HG03175 (cell line): ENCODE measurements around the gene TDRKH.

Experiments used
- ATAC-seq: cut with Tn5 transposase; IDR thresholded peaks from one replicate; pipeline ENCODE4 v1.9.1; 2021; ENCODE audit warnings: mild to moderate bottlenecking, moderate library complexity; ENCODE audit not compliant: unreplicated experiment

The TDRKH gene

DNA sequence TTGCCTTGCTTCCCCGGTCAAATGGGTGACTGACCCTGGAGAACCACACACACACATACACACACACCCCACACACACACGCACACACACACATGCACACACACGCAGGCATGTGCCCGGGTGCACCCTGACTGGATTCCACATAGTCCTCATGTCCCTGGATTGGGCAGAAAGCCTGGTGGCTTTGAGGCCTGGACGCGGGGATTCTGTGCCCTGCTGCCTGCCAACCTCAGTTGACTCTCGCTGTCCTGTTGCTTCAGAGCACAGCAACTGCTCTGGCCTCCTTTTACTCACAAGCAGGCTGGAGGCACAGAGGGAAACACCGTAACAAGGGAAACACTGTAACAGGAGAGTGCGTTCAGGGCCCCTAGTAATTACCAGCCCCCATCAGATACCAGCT is 34.9 kb upstream of the TDRKH start:
- no peak for ATAC-seq

DNA sequence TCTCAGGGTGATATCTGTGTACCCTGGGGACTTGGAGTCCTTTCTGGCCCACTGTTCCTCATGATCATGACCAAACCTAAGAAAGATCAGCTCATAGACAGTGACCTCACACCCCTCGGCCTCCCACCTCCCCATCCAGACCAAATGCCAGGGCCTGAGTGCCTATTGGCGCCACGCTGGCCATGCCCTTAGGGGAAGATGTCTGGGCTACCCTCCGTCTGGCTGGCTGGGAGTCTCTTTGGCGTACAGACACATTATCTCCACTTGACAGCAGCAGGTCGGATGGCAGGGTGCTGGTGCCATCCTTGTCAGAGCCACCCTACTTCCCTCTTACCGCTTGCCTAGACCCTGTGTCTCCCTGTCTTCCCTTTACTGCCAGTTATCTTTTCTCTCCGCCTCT is 32.9 kb upstream of the TDRKH start:
- no peak for ATAC-seq

DNA sequence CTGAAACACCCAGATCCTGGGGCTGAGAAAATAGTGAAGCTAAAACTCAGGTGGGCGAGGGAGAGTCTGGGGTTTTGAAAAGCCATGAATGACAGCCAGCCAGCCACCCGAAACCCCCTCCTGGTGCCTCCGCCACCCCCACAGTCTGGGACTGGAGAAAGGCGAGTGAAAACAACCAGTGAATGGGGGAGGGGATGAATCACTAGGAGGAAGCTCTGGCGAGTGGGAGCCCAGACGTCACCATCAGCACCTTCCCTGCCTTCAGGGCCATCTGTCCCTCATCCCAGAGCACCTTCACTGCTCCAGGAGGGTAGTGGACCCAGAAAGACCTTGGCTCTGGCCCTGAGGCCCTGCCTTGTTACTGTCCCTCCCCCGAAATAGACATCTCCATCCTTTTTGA is 32.1 kb upstream of the TDRKH start:
- ATAC-seq = no peak

DNA sequence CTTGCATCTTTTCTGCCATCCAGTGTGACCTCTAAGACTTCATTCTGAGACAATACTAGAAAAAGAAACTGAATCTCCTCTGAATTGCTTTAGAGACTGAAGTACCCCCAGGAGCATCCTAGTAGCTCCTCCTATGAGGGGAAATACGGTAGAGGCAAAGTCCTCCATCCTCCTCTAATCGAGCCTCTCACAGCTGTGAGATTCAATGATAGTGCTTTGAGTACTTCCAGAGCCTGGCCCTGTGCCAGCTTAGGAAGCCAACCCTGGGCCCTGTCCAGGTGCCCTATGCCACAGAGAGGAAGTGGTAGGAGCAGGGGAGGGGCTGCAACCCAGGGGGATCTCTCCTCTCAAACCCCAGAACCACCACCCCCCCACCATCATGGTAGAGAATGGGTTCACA is 30.6 kb upstream of the TDRKH start:
- ATAC-seq = no peak

DNA sequence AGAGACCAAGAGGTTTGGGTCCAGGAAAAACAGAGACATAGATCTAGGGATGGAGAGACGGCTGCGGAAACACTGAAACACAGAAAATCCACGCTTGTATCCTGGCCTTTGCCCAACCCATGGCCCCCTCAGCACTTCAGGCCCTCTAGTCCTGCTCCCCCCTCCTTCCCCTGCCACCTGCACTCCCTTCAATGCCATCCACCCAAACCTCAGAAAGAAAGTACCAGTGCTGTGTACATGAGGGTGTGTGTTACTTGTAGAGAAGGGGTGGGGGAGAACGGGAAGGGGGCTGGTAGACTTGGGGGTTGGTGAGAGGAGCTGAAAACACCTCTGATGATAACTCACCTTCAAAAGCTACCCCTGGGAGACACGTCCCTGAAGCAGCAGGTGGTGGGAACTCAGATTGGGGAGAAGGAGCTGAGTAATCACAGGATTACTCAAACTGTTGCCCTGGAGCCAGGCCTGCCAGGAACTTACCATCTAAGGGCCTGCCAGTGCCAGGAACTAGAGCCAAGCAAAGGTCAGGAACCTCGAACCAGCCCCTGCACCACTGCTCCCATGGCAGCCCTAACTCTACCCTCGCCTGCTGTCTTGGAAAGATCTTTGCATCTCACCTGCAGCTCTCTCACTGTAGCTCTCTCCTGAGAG is 29.8 kb upstream of the TDRKH start:
- no peak for ATAC-seq

DNA sequence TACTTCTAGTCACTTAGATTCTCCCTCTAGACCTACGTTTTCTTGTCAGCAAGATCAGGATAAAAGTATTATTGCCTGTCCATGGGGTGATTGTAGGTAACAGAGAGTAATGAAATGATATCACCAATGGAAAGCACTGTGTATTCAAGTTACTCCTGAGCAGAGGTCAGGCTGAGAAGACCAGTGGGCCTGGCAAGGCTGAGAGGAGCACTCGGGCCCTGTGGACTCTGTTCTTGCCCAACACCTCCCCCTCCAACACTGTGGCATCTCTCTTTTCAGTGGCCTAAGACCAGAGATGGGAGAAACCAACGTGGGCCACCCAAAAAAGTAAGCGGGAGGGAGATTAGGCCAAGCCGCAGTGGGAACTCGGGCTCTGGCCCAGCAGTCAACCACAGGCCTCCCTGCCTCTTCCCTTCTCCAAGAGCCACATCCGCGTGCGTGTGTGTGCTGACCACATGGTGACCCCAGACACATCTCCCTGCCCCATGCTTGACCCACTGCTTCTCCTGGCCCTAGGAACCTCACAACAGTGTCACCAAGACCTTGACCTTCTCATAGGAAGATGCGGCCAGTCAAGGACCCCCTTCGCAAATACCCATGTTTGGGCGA is 29.0 kb upstream of the TDRKH start:
- no peak for ATAC-seq

DNA sequence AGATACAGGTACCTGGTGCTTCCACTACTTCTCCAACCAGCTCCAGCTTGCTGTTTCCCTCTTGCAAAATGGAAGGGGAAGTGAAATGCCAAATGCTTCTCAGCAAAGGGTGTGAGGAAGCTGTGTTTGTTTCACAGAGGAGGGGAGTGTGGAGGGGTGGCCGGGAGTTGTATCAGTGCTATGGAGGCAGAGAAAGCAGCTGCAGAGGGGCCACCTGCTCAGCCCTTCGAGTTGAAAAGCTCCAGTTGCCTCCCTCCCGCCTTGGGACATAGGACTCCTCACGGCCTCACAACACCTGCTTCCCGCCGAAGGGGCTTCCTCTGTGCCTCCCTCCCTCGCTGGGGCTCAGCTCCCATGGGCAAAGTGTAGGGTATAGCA is 27.0 kb upstream of the TDRKH start:
- ATAC-seq = no peak

DNA sequence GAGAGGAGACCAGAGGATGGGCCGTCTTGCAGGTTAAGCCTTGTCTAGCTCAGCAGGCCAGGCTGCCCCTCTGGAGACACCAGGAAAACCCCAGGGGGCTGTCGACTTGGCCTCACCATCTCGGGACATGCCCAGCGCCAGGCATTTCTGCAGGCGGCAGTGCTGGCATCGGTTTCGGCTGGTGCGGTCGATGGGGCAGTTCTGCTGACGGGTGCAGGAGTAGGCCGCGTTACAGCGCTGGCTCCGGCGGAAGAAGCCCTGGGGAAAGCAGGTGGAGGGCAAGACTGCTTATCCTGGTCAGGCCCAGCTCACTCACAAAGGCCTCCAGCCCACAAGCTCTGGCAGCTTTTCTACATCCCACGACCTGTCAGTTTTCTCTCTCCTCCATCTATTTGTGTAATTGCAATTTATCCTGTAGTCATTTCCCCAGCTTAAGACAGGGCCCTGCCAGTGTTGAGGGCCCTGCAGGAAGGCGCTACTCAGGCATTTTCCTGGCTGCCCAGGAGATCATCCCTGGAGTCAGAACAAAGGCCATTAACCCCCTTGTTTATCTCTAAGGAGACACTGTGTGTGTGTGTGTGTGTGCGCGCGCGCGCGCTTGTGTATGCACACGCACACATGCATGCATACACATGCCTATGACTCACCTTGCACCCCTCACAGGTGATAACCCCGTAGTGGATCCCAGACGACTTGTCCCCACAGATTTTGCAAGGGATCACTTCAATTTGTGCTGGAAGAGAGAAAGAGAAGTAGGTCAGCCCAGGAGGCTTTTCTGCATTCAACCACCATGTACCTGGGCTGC is 26.4 kb upstream of the TDRKH start:
- ATAC-seq = no peak

DNA sequence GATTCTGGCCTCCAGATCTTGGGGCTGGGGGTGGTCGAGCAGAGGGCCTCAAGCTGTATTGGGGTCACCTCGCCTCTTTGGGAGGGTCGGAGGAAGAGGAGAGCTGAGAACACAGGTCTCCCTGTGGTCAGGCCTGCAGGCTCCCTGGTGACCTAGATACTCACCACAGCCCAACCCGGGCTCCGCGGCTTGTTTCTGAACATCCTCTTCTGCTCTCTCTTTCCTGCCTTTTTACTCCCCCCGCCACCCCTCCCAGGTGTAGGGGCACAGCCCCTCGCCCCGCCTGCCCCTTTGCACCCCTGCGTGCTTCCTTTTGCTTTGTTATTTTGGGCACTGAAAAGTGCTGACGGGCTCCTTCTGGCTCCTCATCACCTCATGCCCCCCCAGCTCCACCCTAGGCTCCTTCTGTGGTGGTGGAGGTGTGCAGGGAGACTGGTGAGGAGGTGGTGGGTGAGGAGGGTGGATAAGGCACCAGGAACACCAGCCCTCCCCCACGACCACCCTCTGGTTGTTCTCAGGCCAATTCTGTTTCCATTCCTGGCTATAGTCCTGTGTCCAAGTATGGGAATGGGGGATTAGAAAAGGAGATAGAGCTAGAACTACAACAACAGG is 25.5 kb upstream of the TDRKH start:
- ATAC-seq = no peak

DNA sequence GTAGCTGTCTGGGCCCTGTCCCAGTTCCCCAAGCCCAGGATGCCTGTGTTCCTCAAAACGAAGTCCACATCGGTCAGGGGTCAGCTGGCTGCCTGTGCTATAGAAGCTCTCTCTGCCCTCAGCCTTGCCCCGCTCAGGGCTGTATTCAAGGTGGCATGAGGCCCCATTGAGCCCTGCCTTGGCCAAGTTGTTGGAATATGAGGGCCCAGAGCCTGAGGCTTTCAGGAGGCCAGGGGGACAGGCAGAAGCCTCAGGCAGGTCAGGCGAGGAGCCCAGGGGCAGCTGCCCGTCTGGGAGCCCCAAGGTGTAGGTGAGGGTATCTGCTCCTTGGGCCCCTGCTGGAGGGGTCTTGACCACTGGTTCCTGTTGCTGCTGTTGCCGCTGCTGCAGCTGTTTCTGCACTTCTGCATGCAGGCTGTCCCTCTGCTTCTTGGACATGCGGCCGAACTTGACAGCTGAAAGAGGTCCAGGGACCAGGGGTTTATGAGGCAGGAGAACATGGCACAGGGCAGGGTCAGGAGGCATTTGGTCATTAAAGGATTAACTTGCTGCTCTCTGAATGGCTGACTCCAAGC is 24.8 kb upstream of the TDRKH start:
- no peak for ATAC-seq

DNA sequence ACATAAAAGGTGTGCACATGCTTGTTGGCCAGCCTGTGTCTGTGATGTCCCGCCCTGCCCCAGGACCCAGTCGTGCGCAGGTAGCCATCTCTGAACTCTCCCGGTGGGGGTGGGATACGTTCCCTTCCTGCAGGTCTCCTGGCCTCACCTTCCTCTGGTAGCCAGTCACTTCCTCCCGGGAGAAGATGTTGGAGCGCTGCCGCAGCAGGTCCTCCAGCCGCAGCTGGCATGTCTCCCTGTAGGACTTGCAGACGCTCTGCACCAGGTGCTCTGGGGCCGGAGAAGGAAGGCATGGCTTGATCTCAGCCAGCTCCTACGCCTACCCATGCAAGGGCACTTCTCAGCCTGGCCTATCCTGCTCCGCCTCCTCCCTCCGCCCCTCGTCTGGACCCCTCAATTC is 24.1 kb upstream of the TDRKH start:
- no peak for ATAC-seq

DNA sequence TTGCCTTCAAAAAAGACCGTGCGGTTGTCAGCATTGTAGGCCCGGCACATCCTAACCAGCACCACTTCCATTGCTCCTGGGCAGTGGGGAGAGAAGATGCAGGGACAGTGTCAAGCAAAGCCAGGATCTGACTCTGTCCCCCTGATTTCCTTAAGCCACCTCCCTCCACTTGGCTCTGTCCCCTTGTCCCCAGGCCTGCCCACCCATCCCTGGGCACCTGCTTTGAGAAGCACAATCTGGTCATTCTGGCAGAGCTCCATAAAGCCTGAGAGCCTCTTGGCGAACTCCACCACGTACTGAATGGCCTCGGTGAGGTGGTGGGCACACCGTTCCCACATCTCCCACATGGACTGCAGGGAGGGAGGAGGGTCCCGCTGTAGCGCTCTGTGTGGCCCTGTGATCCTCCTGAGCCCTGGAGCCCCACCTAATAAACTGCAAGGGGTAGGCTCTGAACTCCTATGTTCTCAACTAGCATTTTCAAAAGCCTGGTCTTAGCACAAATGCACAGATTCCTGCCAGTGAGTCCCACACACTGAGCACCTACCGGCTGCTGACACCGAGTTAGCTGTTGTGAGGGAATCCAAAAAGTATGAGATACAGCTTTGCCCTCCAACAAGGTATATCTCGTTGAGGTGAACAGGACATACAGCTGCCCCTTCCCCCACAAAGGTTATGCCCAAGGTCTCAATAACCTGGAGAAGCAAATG is 23.1 kb upstream of the TDRKH start:
- no peak for ATAC-seq

DNA sequence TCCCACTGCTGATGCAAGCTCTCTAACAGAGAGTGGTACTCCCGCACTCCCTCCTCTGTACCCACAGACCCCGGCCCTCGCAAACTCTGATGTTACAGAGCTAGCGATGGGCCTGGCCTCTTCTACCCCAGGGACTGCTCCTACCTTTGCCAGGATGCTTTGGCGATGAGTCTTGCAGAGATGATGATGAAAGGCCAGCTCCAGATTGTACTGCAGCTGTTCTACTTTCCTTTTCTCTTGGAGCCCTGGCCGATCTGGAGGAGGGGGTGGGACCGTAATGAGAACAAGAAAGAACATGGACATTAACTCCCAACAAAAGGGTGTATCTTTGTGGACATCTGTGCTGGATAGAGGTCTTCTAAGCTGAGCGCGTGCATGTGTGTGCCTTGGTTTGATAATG is 20.9 kb upstream of the TDRKH start:
- no peak for ATAC-seq

DNA sequence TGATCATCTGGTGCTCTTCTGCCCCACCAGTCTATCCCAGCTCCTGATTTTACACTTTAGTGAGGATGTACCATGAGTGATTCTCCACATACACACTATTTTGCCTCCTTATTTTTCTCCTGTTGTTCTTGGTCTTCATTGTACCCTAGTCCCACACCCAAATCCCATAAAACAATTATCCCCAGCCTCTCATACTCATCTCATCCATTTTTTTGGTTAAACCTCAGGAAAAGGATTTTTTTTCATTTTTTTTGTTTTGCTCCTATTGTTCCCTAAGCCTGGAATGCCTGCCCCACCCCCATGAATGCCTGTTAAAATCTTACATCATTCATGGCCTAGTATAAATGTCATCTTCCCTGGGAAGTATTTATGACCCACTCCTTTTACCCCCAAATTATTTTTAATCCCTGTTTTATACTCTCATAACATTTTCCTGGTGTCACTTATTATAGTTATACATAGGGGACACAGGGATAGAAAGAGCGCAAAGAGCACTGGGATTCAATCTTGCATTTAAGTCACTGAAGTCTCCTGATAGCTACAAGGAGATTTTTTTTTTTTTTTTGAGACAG is 19.8 kb upstream of the TDRKH start:
- ATAC-seq = no peak

DNA sequence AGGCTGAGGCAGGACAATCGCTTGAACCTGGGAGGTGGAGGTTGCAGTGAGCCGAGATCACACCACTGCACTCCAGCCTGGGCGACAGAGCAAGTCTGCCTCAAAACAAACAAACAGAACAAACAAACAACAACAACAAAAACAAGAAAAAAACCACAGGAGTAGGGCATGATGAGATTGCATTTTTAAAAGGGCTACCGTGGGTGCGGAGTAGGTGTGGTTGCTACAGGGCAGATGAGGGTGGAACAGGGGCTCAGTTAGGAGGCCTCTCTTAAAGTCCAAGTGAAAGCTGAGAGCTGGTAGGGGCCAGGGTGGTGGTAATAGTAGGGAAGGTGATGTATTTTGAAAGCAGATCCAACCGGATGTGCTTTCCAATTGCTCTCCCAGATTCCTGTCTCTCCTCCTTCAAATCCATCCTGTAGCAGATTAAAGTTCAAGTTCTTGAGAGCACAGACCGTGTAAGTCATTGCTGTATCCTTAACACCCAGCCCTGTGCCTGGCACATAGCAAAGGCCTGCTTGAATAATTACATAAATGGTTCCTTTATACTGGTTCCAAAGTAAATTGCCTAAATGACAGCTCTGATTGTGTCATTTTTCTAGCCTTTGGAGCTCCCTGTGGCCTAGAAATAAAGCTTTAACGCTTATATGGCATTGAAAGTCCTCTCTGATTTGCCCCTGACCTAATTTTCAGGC is 19.1 kb upstream of the TDRKH start:
- ATAC-seq = no peak

DNA sequence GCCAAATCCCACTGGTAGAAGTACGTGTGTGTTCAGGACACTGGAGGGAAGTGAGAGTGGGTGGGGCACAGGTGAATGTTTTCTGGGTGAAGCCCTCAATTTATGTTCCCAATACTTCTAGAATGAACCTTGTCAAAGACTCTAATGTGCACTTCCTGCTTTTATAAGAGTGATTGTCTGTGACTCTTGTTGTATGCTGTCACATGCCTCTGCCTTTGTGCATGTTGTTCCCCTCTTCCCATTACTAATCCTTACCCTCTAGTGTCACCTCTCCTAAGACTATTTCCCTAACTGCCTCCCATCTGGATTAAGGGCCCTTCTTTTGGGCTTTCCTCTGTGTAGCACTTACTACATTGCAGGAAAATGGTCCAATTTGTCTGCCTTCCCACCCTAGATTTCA is 17.5 kb upstream of the TDRKH start:
- ATAC-seq = no peak

DNA sequence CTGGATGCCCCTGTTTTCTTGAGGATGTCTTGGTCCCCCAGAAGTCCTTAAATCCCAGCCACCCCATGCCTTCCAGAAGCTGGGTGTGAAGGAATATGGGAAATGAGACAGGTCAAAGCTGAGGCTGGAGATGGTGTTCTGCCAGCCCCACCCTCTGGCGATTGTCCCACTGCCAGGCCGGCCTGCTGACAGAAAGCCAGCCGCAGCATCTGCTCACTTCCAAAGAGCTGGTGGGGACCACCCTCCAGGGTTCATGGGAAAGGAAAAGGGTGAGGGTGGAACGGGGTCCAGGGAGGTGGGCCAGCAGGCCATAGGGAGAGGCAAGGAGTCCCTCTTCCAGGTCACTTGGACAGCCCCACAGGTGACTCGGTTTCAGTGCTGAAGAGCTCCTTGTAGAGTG is 16.8 kb upstream of the TDRKH start:
- no peak for ATAC-seq

DNA sequence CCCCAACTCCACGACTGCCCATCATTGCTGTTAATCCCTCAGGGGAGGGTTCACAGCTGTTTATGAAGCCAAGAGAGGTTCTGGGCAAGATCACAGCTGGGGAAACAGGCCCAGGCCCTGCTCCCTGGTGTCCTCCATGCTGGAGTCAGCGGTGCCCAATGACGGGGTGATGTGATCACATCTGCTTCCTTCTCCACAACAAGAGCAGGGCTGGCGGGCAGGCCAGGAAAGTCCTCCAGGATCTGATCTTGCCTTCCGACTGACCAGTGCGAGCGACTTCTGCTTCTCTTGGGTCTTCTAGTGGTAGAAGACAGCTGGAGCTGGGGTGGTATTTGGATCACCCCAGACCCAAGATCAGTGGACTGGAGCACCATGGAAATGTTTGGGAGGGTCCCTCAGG is 15.9 kb upstream of the TDRKH start:
- ATAC-seq = no peak

DNA sequence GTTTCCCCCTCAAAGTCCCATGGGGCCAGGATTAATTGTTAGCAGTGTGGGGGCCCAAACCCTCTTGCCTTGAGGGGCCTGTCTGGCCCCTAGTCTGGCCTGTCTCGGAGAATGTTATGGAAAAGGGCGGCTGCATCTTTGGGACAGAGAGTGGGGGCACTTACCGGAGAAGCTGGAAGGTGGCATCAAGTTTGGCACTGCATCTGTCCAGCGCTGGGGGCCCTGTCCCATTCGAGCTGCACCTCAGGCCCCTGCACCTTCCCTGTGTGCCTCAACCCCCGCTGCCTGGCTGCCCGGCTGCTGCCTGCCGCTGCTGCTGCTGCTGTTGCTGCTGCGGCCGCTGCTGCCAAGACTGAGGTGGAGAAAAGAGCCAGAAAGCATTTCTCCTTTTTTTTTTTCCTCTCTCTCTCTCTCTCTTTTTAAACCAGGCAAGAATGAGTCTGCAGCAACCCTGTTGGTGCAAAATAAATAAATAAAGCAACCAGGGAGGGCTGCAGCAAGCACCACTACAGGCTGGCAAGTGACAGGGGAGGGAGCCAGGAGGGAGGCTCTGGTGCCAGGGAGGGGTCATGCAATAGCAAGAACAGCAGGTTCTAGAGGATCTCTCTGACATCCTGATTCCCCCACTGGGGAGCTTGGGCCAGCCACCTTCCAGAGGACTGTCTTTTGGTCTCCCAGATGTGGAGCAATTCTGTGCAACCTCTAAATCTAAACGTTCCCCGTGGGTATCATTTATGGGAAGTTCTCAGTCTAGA is 14.9 kb upstream of the TDRKH start, which contains the start of gene LINGO4:
Gene LINGO4, minus strand, starts transcription at position 354 of the 755 bp plus-strand sequence. CDS start 2,715 bp downstream, outside the sequence.
- no peak for ATAC-seq
